Measurements from ENCODE around the gene MYO5A.
"Not testable (repeated sequence)": the region's sequence is repeated elsewhere in the genome, so short reads cannot be mapped to it uniquely, and the experiment has no call there.

Gene MYO5A

GRCh38 chr15:52528564-52529340, at the start of gene MYO5A:
Gene MYO5A (minus strand): TSS chr15:52528880. CDS start chr15:52528806, 74 bp downstream.
- DNase-seq (ENCODE audit: low spot score), result peak; percentile 83

GRCh38 chr15:52576692-52577091, 48.0 kb upstream of the MYO5A start:
- DNase-seq (ENCODE audit: low spot score), result no peak

GRCh38 chr15:52575573-52575972, 46.9 kb upstream of the MYO5A start:
- DNase-seq (ENCODE audit: low spot score), result not testable (repeated sequence)

GRCh38 chr15:52575072-52575471, 46.4 kb upstream of the MYO5A start:
- no peak for DNase-seq (ENCODE audit: low spot score)

- peak; percentile 75 for DNase-seq (ENCODE audit: low spot score)
Measured at GRCh38 chr15:52574623-52575022, 45.9 kb upstream of the MYO5A start.

- peak; percentile 96 for DNase-seq (ENCODE audit: low spot score)
Measured at GRCh38 chr15:52568601-52569585, 40.2 kb upstream of the MYO5A start, which contains the start of gene ARPP19. Gene ARPP19 (minus strand): TSS chr15:52569030. CDS start chr15:52568892, 138 bp downstream.

GRCh38 chr15:52567871-52568600, 39.4 kb upstream of the MYO5A start:
- DNase-seq (ENCODE audit: low spot score), result peak; percentile 77

GRCh38 chr15:52566889-52567288, 38.2 kb upstream of the MYO5A start:
- no peak for DNase-seq (ENCODE audit: low spot score)

- not testable (repeated sequence) for DNase-seq (ENCODE audit: low spot score)
Measured at GRCh38 chr15:52565417-52566358, 37.0 kb upstream of the MYO5A start.

GRCh38 chr15:52563501-52564060, 34.9 kb upstream of the MYO5A start:
- no peak for DNase-seq (ENCODE audit: low spot score)

- no peak for DNase-seq (ENCODE audit: low spot score)
Measured at GRCh38 chr15:52559575-52559974, 30.9 kb upstream of the MYO5A start.

GRCh38 chr15:52559022-52559421, 30.3 kb upstream of the MYO5A start:
- DNase-seq (ENCODE audit: low spot score), result no peak

- DNase-seq (ENCODE audit: low spot score), result peak; percentile 90
Measured at GRCh38 chr15:52558196-52558595, 29.5 kb upstream of the MYO5A start.

- no peak for DNase-seq (ENCODE audit: low spot score)
Measured at GRCh38 chr15:52557274-52557641, 28.6 kb upstream of the MYO5A start.

GRCh38 chr15:52556524-52557273, 28.0 kb upstream of the MYO5A start:
- DNase-seq (ENCODE audit: low spot score), result no peak

- DNase-seq (ENCODE audit: low spot score), result no peak
Measured at GRCh38 chr15:52552303-52552702, 23.6 kb upstream of the MYO5A start.

- peak; percentile 20 for DNase-seq (ENCODE audit: low spot score)
Measured at GRCh38 chr15:52551762-52552161, 23.1 kb upstream of the MYO5A start.

- DNase-seq (ENCODE audit: low spot score), result not testable (repeated sequence)
Measured at GRCh38 chr15:52551186-52551585, 22.5 kb upstream of the MYO5A start.

- DNase-seq (ENCODE audit: low spot score), result no peak
Measured at GRCh38 chr15:52546031-52546751, 17.5 kb upstream of the MYO5A start.

Data from kidney tubule cell (primary cell).